HG03108 (cell line): ENCODE measurements around the gene LTV1.
"Not testable (repeated sequence)": the region's sequence is repeated elsewhere in the genome, so short reads cannot be mapped to it uniquely, and the experiment has no call there.

ENCODE experiments used
- ATAC-seq: cut with Tn5 transposase; IDR thresholded peaks from one replicate; pipeline ENCODE4 v1.9.1; 2021; ENCODE audit warnings: moderate library complexity; ENCODE audit not compliant: unreplicated experiment

LTV1 gene

GRCh38 chr6:143842902-143843676, at the start of gene LTV1:
Gene LTV1, plus strand, starts transcription at chr6:143843338. Its CDS starts 140 bp downstream, at chr6:143843478.
- ATAC-seq, result peak; percentile 100

- ATAC-seq, result not testable (repeated sequence)
Measured at GRCh38 chr6:143796551-143796950, 46.6 kb upstream of the LTV1 start.

- ATAC-seq, result not testable (repeated sequence)
Measured at GRCh38 chr6:143798487-143798886, 44.7 kb upstream of the LTV1 start.

GRCh38 chr6:143802833-143803565, 40.1 kb upstream of the LTV1 start:
- ATAC-seq, result no peak

- ATAC-seq, result no peak
Measured at GRCh38 chr6:143803769-143804568, 39.2 kb upstream of the LTV1 start.

- ATAC-seq, result no peak
Measured at GRCh38 chr6:143804835-143805239, 38.3 kb upstream of the LTV1 start.

GRCh38 chr6:143806282-143807102, 36.6 kb upstream of the LTV1 start:
- ATAC-seq, result no peak

GRCh38 chr6:143807103-143807772, 35.9 kb upstream of the LTV1 start:
- ATAC-seq, result no peak

GRCh38 chr6:143810745-143811144, 32.4 kb upstream of the LTV1 start:
- no peak for ATAC-seq

- ATAC-seq, result no peak
Measured at GRCh38 chr6:143811501-143812157, 31.5 kb upstream of the LTV1 start.

GRCh38 chr6:143817621-143818020, 25.5 kb upstream of the LTV1 start:
- ATAC-seq, result no peak

GRCh38 chr6:143821359-143821758, 21.8 kb upstream of the LTV1 start:
- no peak for ATAC-seq

GRCh38 chr6:143822584-143823024, 20.5 kb upstream of the LTV1 start:
- ATAC-seq, result no peak

- no peak for ATAC-seq
Measured at GRCh38 chr6:143823548-143823947, 19.6 kb upstream of the LTV1 start.

- ATAC-seq, result no peak
Measured at GRCh38 chr6:143828572-143828971, 14.6 kb upstream of the LTV1 start.

GRCh38 chr6:143836150-143836549, 7.0 kb upstream of the LTV1 start:
- no peak for ATAC-seq

GRCh38 chr6:143838395-143838794, 4.7 kb upstream of the LTV1 start:
- ATAC-seq, result no peak

GRCh38 chr6:143839196-143839595, 3.9 kb upstream of the LTV1 start:
- ATAC-seq, result no peak

- ATAC-seq, result no peak
Measured at GRCh38 chr6:143840595-143841265, 2.4 kb upstream of the LTV1 start.
